ENCODE data around the gene TMEM131. TPM values are rescaled to one million over a fixed set of nuclear protein-coding genes. Genes with fewer than 3 reads are reported as not detected.

The TMEM131 gene
- total RNA-seq, 2 experiments from 2014 or later = 25.8 to 32.5 TPM

DNA sequence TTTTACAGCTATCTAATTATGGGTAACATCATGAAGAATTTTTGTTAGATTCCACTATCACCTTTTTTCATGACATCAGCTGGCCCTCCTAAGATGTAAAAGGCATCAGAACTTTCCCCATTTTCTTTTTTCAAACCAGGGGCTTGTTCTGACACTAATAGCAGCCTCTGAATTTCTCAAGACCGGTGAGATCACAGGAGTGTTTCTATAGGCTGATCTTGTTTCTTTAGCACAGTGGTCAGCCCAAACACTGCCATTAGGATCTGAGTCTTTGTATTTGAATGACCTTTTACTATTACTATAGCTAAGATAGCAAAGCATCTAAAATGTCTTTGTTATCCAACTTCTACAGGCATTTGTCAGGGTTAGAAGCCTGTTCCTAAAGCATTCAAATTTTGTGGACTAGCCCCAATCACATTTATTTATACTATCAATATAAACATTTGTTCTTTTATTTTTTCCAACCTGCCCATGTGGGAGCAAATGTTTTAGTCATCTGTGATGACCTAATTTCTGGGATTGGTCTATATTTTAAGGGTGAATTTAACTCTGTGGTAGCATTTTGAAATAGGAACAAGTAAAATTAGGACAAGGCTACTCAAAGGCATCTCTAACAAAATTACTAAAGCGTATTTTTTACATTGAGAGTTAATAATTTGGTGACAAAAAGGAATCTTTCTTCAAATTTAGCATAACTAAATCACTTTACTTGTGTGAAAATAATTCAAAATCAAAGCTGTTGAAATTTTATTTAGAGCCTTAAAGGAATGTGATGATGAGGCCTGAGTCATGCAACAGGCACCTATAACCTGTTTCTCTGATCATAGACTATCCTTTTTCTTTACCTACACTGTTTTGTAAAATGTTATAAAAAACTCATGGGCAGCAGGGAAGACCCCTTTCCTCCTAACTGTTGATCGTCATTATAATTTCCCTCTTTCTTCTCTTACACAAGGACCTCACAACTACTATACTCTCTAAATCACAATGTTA lies 243.1 kb downstream of the TMEM131 start:
- no peaks in the 10 kb centered on the region for H3K27me3 Mint-ChIP-seq
- peaks cover 6% of the 10 kb centered on the region for H3K4me1 Mint-ChIP-seq
- ChIA-PET CTCF (interaction anchor here (3.7 kb wide), 1 partner anchor 53 kb away, joined by 20 read pairs; no protein-coding TSS in a partner anchor), POLR2A (interaction anchor here (0.9 kb wide), 1 partner anchor 40 kb away, joined by 3 read pairs; the partner anchor contains the start of gene ZAP70)
- H3K9me3 Mint-ChIP-seq (ENCODE audit: low read depth) = no peaks in the 10 kb centered on the region
- DNase-seq = no peak
- no peak overlapping the region for H3K27ac Mint-ChIP-seq
- intact Hi-C loops (cut with DNase I, micrococcal nuclease) = no loop called here
- H3K36me3 Mint-ChIP-seq (ENCODE audit: low read depth) = peaks cover 9% of the 10 kb centered on the region
- no peak overlapping the region for H3K4me3 Mint-ChIP-seq
- ATAC-seq = no peak

DNA sequence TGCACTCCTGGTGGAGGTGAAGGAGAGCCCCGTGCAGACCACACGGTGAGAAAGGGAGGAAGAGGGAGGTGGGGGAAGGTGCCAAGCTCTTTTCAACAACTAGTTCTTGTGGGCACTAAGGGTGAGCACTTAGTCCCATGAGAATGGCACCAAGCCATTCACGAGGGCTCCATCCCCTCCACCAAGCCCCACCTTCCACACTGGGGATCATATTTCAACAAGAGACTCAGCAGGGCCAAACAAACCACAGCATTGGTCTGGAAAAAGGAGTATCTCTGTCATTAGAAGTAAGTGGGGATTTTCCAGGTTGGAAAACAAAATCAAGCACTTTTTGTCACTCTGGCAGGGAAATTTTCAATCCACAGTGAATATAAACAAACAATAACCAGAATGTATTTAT lies 244.0 kb downstream of the TMEM131 start:
- DNase-seq (no peak), ATAC-seq (no peak)
- Mint-ChIP-seq H3K4me1 (peaks cover 14% of the 10 kb centered on the region), H3K27me3 (no peaks in the 10 kb centered on the region), H3K4me3 (no peak overlapping the region), H3K9me3 (ENCODE audit: low read depth) (no peaks in the 10 kb centered on the region), H3K36me3 (ENCODE audit: low read depth) (peaks cover 5% of the 10 kb centered on the region), H3K27ac (no peak overlapping the region)
- intact Hi-C loops (cut with DNase I, micrococcal nuclease) = no loop called here
- POLR2A ChIA-PET = no interaction called here
- CTCF ChIA-PET = interaction anchor here (1.4 to 3.7 kb wide), 3 partner anchors 10 to 53 kb away, joined by 3 to 20 read pairs (median 6); no protein-coding TSS in a partner anchor

DNA sequence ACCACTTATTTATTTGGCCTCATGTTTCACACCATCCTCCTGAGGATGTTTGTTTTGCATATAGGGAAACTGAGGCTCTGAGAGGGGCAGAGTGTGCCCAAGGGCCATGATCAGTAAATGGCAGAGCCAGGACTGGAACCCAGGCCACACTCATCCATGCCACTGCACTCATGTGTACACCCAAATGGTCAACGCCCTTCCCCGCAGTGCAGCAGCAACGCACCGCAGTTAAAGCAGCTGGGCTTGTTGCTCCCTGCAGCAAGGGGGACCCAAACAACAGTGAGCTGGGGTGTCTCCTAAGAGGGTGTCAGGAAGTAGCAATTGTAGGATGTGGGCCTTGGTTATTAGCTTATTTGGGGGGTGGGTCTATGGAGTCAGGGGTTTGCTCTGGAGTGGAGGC lies 245.7 kb downstream of the TMEM131 start:
- Mint-ChIP-seq H3K4me3 (no peak overlapping the region), H3K27me3 (no peaks in the 10 kb centered on the region), H3K4me1 (peaks cover 29% of the 10 kb centered on the region), H3K36me3 (ENCODE audit: low read depth) (peaks cover 2% of the 10 kb centered on the region), H3K9me3 (ENCODE audit: low read depth) (no peaks in the 10 kb centered on the region), H3K27ac (no peak overlapping the region)
- ChIA-PET CTCF (interaction anchor here (0.6 to 3.7 kb wide), 5 partner anchors 9 to 159 kb away, joined by 3 to 20 read pairs (median 4); no protein-coding TSS in a partner anchor), POLR2A (no interaction called here)
- intact Hi-C loops (cut with DNase I, micrococcal nuclease) = no loop called here
- ATAC-seq (no peak), DNase-seq (no peak)

DNA sequence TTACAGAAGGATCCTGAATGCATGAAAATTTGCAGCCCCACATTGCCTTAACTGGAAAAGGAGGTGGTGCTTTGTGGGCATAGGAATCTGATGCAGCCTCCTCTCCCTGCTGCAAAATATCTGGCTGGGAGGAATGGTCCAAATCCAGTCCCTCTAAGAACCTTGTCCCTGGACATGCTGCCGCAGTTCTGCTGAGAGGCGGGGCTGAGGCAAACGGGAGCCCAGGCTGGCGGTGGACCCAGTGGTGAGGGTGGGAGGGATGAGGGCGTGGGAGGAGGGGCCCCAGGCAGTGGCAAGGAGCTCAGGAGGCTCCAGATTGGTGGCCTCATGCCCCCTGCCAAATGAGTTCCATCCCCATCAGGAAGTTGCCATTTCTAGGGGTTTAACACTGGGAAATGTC lies 246.2 kb downstream of the TMEM131 start:
- POLR2A ChIA-PET = no interaction called here
- peaks cover 32% of the 10 kb centered on the region for H3K4me1 Mint-ChIP-seq

DNA sequence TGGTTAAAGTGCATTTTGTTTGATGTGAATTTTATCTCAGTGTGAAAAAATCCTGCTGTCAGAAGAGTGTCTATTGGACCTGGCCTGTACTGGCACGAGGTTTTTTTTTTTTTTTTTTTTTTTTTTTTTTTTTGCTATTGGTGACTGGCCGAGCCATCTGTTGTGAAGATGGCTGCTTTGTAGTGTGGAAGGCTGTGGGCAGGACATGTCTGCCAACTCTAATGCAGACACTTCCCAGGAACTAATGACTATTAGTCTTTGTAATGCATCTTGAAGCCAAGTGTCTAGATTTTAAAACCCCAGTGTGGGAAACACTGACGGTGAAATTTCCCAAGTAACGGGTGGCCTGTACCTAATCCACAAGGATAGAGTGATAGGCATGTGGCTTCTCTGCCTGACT lies 248.0 kb downstream of the TMEM131 start:
- ATAC-seq (no peak), DNase-seq (no peak)
- H3K36me3 Mint-ChIP-seq (ENCODE audit: low read depth) = peaks cover 17% of the 10 kb centered on the region
- CTCF ChIA-PET = interaction anchor here (0.6 to 2.3 kb wide), 15 partner anchors 8 to 435 kb away, joined by 3 to 20 read pairs (median 5); partner anchors contain the start of genes ACTR1B, COX5B and ZAP70
- H3K4me3 Mint-ChIP-seq = no peak overlapping the region
- H3K27me3 Mint-ChIP-seq = no peaks in the 10 kb centered on the region
- POLR2A ChIA-PET = interaction anchor here (1.0 kb wide), 1 partner anchor 29 kb away, joined by 3 read pairs; no protein-coding TSS in a partner anchor
- intact Hi-C loops (cut with DNase I, micrococcal nuclease) = loop anchor here in 1 of 2 experiments (1.0 to 10.0 kb wide), 4 partner anchors 37 to 637 kb away; no protein-coding TSS in a partner anchor
- H3K9me3 Mint-ChIP-seq (ENCODE audit: low read depth) = no peaks in the 10 kb centered on the region
- H3K27ac Mint-ChIP-seq = no peak overlapping the region
- H3K4me1 Mint-ChIP-seq = peaks cover 46% of the 10 kb centered on the region

More for the DNA sequence above, 246.2 kb downstream of the TMEM131 start:
- Mint-ChIP-seq H3K36me3 (ENCODE audit: low read depth) (peaks cover 4% of the 10 kb centered on the region), H3K4me3 (no peak overlapping the region), H3K27ac (no peak overlapping the region), H3K9me3 (ENCODE audit: low read depth) (no peaks in the 10 kb centered on the region), H3K27me3 (no peaks in the 10 kb centered on the region)
- ATAC-seq (no peak), DNase-seq (no peak)
- CTCF ChIA-PET = interaction anchor here (0.6 kb wide), 1 partner anchor 37 kb away, joined by 3 read pairs; no protein-coding TSS in a partner anchor
- intact Hi-C loops (cut with DNase I, micrococcal nuclease) = loop anchor here in 1 of 2 experiments (2.0 to 10.0 kb wide), 2 partner anchors 49 to 635 kb away; no protein-coding TSS in a partner anchor

DNA sequence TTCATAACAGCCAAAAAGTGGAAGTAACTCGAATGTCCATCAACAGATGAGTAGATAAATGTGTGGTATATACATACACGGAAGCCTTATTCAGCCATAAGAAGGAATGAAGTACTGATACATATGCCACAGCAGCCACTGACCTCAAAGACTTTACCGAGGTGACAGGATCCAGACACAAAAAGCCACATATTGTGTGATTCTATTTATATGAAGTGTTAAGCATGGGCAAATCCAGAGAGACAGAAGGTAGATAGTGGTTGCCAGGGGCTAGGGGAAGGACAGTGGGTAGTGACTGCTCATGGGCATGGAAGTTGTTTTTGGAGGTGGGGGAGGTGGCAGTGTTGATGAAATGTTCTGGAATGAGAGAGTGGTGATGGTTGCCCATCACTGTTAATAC lies 248.5 kb downstream of the TMEM131 start:
- H3K4me3 Mint-ChIP-seq = no peak overlapping the region
- H3K27ac Mint-ChIP-seq = no peak overlapping the region
- CTCF ChIA-PET = interaction anchor here (0.6 to 2.3 kb wide), 5 partner anchors 34 to 436 kb away, joined by 4 to 14 read pairs (median 5); partner anchors contain the start of gene ZAP70
- DNase-seq (no peak), ATAC-seq (no peak)
- intact Hi-C loops (cut with DNase I, micrococcal nuclease) = loop anchor here in 1 of 2 experiments (10.0 kb wide), 1 partner anchor 638 kb away; no protein-coding TSS in a partner anchor
- POLR2A ChIA-PET = no interaction called here
- H3K4me1 Mint-ChIP-seq = peaks cover 50% of the 10 kb centered on the region
- no peaks in the 10 kb centered on the region for H3K9me3 Mint-ChIP-seq (ENCODE audit: low read depth)
- no peaks in the 10 kb centered on the region for H3K27me3 Mint-ChIP-seq
- peaks cover 20% of the 10 kb centered on the region for H3K36me3 Mint-ChIP-seq (ENCODE audit: low read depth)

DNA sequence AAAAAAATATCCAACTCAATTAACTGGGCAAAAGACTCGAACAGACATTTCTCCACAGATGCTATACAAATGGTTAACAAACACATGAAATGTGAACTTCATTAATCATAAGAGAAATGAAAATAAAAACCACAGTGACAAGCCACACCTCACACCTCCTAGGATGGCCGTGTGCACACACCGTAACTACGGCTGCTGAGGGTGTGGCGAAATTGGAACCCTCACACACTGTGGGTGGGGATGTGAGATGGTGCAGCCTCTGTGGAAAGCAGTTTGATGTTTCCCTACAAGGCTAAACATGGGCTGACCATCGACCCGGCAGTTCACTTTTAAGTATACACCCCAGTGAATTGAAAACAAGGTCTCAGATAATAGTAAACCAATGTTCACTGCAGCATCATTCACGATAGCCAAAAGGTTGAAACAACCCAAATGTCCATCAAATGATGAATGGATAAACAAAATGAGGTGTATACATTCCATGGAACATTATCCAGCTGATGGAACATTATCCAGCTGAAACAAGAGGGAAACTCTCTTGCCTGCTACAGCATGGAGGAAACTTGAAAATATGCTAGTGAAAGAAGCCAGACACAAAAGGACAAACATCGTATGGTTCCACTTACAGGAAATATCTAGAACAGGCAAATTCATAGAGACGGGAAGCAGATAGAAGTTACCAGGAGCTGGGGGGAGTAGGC lies 250.1 kb downstream of the TMEM131 start:
- Mint-ChIP-seq H3K27me3 (no peaks in the 10 kb centered on the region), H3K4me1 (peaks cover 63% of the 10 kb centered on the region), H3K9me3 (ENCODE audit: low read depth) (no peaks in the 10 kb centered on the region), H3K36me3 (ENCODE audit: low read depth) (peaks cover 31% of the 10 kb centered on the region), H3K27ac (no peak overlapping the region), H3K4me3 (no peak overlapping the region)
- peak; percentile 74 for DNase-seq
- ChIA-PET POLR2A (no interaction called here), CTCF (interaction anchor here (0.8 to 4.3 kb wide), 5 partner anchors 27 to 81 kb away, joined by 3 to 23 read pairs (median 4); partner anchors contain the start of genes ACTR1B and ZAP70)
- intact Hi-C loops (cut with DNase I, micrococcal nuclease) = loop anchor here (2.0 to 10.0 kb wide), 2 partner anchors 27 to 639 kb away; no protein-coding TSS in a partner anchor
- ATAC-seq = peak; percentile 78

DNA sequence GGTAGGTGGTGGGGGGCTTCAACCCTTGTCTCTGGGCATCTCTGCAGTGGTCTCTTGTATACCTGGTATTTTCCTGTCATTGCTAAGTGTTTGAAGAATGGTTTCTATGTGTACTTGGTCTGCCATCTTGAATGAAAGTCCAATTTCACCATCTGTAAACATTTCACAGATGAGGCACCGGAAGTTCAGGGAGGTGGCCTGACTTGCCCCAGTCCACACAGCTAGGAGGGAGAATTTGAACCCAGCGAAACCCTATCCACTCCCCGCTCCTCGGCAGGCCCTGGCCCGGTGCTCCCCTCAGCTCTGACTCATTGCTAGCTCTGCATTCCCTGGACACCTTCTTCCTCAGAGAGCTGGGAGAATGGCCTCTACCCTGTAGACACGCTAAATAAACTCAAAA lies 251.8 kb downstream of the TMEM131 start:
- Mint-ChIP-seq H3K9me3 (ENCODE audit: low read depth) (no peaks in the 10 kb centered on the region), H3K4me3 (no peak overlapping the region), H3K27ac (peak overlapping the region; percentile 32), H3K4me1 (peaks cover 65% of the 10 kb centered on the region), H3K27me3 (no peaks in the 10 kb centered on the region), H3K36me3 (ENCODE audit: low read depth) (peaks cover 35% of the 10 kb centered on the region)
- ATAC-seq (no peak), DNase-seq (no peak)
- CTCF ChIA-PET = interaction anchor here (1.1 to 4.8 kb wide), 4 partner anchors 16 to 153 kb away, joined by 4 to 29 read pairs (median 14); no protein-coding TSS in a partner anchor
- POLR2A ChIA-PET = interaction anchor here (0.6 kb wide), 1 partner anchor 22 kb away, joined by 3 read pairs; no protein-coding TSS in a partner anchor
- intact Hi-C loops (cut with DNase I, micrococcal nuclease) = loop anchor here (2.0 to 10.0 kb wide), 2 partner anchors 25 to 641 kb away; no protein-coding TSS in a partner anchor

DNA sequence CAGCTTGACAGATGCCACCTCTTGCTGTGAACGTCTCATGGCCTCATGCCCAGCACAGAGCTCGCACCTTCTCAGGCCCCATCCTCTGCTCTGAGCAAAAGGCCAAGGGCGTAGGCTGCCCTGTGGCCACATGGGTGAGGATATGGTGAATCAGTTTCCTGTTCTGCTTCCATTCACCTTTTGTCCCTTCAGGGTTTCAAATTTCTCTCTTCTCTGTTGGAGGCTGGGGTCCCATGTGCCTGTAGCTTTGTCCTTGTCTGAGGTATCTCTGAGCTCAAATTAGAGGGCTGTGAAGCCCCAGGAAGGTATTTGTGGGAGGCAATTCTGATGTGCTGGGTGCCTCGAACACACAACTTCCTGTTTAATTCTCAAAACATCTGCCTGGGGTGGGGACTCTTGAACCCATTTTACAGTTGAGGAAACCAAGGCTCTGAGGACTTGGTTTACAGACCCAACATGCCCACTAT lies 253.3 kb downstream of the TMEM131 start:
- H3K4me3 Mint-ChIP-seq = no peak overlapping the region
- intact Hi-C loops (cut with DNase I, micrococcal nuclease) = loop anchor here in 1 of 2 experiments (10.0 kb wide), 1 partner anchor 642 kb away; no protein-coding TSS in a partner anchor

DNA sequence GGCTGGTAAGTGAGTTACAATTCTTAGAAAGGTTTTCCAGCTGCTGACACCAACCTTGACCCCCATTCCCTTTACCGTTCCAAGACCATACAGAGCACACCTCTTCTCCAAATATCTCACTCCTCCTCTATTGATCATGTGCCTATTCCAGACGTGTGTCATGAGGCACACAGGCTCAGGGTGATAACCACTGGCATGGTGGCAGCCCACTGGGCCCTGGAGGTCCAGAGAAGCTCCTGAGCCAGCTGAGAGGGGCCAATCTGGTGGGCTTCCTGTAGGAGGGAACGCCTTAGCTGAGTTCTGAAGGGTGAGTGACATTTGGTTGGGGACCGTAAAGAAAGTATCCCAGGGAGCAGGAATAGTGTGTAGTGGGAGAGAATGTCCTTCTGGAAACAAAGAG lies 254.1 kb downstream of the TMEM131 start:
- DNase-seq (no peak), ATAC-seq (no peak)
- Mint-ChIP-seq H3K4me3 (no peak overlapping the region), H3K9me3 (ENCODE audit: low read depth) (no peaks in the 10 kb centered on the region), H3K27ac (peak overlapping the region; percentile 32), H3K36me3 (ENCODE audit: low read depth) (peaks cover 50% of the 10 kb centered on the region), H3K4me1 (peaks cover 50% of the 10 kb centered on the region), H3K27me3 (no peaks in the 10 kb centered on the region)
- intact Hi-C loops (cut with DNase I, micrococcal nuclease) = loop anchor here in 1 of 2 experiments (10.0 kb wide), 1 partner anchor 643 kb away; no protein-coding TSS in a partner anchor
- ChIA-PET CTCF (interaction anchor here (0.8 to 4.8 kb wide), 13 partner anchors 9 to 644 kb away, joined by 4 to 36 read pairs (median 9); no protein-coding TSS in a partner anchor), POLR2A (interaction anchor here (0.7 to 1.0 kb wide), 3 partner anchors 27 to 243 kb away, joined by 3 read pairs; partner anchors contain the start of gene ZAP70)

More for the DNA sequence above, 253.3 kb downstream of the TMEM131 start:
- Mint-ChIP-seq H3K27me3 (no peaks in the 10 kb centered on the region), H3K27ac (peak overlapping the region; percentile 80), H3K36me3 (ENCODE audit: low read depth) (peaks cover 45% of the 10 kb centered on the region), H3K4me1 (peaks cover 57% of the 10 kb centered on the region), H3K9me3 (ENCODE audit: low read depth) (no peaks in the 10 kb centered on the region)
- ChIA-PET POLR2A (no interaction called here), CTCF (interaction anchor here (0.6 to 4.8 kb wide), 9 partner anchors 8 to 152 kb away, joined by 3 to 29 read pairs (median 5); no protein-coding TSS in a partner anchor)
- peak; percentile 50 for DNase-seq
- peak; percentile 54 for ATAC-seq
